Brain microvascular endothelial cell (primary cell): ENCODE data around the gene NKX1-1.
"Not testable (repeated sequence)": the region's sequence is repeated elsewhere in the genome, so short reads cannot be mapped to it uniquely, and the experiment has no call there.

ENCODE experiments used
- DNase-seq: peaks from one replicate; pipeline ENCODE4 v3.0.0-alpha.2; 2020
- H3K27ac ChIP-seq: fragments of 250-450 bp; sonication (Bioruptor Pico); 2 replicates; pipeline ENCODE4 v1.5.1; 2020; ENCODE audit warnings: mild to moderate bottlenecking, moderate library complexity
- H3K27me3 ChIP-seq: fragments of 250-450 bp; sonication (Bioruptor Pico); replicated peaks from 2 replicates; pipeline ENCODE4 v1.5.1; 2020; ENCODE audit warnings: mild to moderate bottlenecking
- H3K36me3 ChIP-seq: fragments of 250-450 bp; sonication (Bioruptor Pico); replicated peaks from 2 replicates; pipeline ENCODE4 v1.5.1; 2020; ENCODE audit warnings: mild to moderate bottlenecking
- H3K4me3 ChIP-seq: 2 replicates; pipeline ENCODE4 v1.5.1; 2011; ENCODE audit warnings: low read depth, mild to moderate bottlenecking, control low read depth, low read length, moderate library complexity
- in situ Hi-C: cut with HindIII; loops from 2 replicates; pipeline ENCODE4 v1.10.0; 2017; ENCODE audit warnings: low sequenced_read_pairs, low pct_ligation_motif_present
- TF ChIP-seq, protein P1 (sequence below): IDR thresholded peaks from 2 replicates; pipeline ENCODE4 v1.5.1; 2011; ENCODE audit warnings: low read depth, mild to moderate bottlenecking, moderate library complexity, low read length, control low read depth, inconsistent platforms; ENCODE audit errors: missing control alignments

The NKX1-1 gene

GRCh38 chr4:1393866-1394265 lies 12.4 kb downstream of the NKX1-1 start:
- TF ChIP-seq, protein P1, sequence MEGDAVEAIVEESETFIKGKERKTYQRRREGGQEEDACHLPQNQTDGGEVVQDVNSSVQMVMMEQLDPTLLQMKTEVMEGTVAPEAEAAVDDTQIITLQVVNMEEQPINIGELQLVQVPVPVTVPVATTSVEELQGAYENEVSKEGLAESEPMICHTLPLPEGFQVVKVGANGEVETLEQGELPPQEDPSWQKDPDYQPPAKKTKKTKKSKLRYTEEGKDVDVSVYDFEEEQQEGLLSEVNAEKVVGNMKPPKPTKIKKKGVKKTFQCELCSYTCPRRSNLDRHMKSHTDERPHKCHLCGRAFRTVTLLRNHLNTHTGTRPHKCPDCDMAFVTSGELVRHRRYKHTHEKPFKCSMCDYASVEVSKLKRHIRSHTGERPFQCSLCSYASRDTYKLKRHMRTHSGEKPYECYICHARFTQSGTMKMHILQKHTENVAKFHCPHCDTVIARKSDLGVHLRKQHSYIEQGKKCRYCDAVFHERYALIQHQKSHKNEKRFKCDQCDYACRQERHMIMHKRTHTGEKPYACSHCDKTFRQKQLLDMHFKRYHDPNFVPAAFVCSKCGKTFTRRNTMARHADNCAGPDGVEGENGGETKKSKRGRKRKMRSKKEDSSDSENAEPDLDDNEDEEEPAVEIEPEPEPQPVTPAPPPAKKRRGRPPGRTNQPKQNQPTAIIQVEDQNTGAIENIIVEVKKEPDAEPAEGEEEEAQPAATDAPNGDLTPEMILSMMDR = no peak
- no peaks in the 10 kb centered on the region for H3K36me3 ChIP-seq
- H3K27ac ChIP-seq = no peak overlapping the region
- DNase-seq = no peak
- in situ Hi-C loops = no loop called here
- no peak overlapping the region for H3K4me3 ChIP-seq
- H3K27me3 ChIP-seq = no peaks in the 10 kb centered on the region

- in situ Hi-C loops, H3K4me3 ChIP-seq, H3K36me3 ChIP-seq, H3K27ac ChIP-seq, DNase-seq, H3K27me3 ChIP-seq: not testable (repeated sequence)
These were observed 12.9 kb downstream of the NKX1-1 start for GRCh38 chr4:1393363-1393762.

GRCh38 chr4:1385373-1386340 lies 20.6 kb downstream of the NKX1-1 start:
- no peaks in the 10 kb centered on the region for H3K27me3 ChIP-seq
- H3K36me3 ChIP-seq = no peaks in the 10 kb centered on the region
- no peak overlapping the region for H3K27ac ChIP-seq
- in situ Hi-C loops = no loop called here
- DNase-seq = no peak
- TF ChIP-seq, protein P1 = no peak
- no peak overlapping the region for H3K4me3 ChIP-seq

GRCh38 chr4:1384675-1385372 lies 21.4 kb downstream of the NKX1-1 start:
- no peaks in the 10 kb centered on the region for H3K36me3 ChIP-seq
- H3K27ac ChIP-seq = no peak overlapping the region
- no peak for DNase-seq
- H3K27me3 ChIP-seq = no peaks in the 10 kb centered on the region
- in situ Hi-C loops = no loop called here
- H3K4me3 ChIP-seq = no peak overlapping the region
- TF ChIP-seq, protein P1 = no peak

DNA sequence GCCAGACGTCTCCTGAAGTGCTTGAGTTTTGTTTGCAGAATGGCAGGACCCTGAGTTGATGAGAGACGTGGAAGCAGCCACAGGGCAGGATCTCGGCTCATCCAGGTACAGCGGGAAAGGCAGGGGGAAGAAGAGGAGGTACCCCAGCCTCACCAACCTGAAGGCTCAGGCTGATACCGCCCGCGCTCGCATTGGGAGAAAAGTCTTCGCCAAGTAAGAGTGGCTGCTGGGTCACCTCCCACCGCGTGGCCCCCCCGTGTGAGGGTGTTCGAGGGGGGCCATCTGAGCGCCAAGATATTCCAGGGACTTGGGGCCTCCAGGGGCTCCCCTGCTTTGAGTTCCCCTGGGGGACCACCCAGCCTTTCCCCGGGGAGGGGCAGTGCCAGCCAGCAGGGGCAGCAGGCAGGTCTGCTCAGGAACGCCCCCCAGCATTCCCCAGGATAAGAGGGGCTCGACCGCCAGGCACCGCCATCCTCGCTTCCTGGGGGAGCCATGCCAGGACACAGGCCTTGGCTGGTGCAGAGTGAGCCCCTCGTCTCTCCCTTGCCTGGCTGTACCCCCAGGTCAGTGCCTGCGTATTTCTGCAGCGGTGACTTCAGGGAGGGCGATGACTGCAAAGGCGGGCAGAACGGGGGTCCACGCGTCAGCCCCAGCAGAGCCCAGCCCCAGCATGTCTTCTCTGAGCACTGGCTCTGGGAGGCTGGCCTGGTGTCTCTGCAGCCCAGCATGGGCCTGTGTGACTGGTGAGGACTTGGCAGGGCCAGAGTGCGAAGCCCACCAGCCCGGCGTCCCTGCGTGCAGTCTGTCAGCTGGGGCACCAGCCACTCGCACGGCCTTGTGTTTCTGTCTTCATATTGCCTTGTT lies 22.3 kb downstream of the NKX1-1 start:
- Histone ChIP-seq H3K27ac (no peak overlapping the region), H3K4me3 (no peak overlapping the region), H3K27me3 (no peaks in the 10 kb centered on the region), H3K36me3 (no peaks in the 10 kb centered on the region)
- TF ChIP-seq, protein P1 = no peak
- DNase-seq = no peak
- in situ Hi-C loops = no loop called here
